Kidney epithelial cell (primary cell): ENCODE data around the gene DYNLT1. TPM values are rescaled to one million over a fixed set of nuclear protein-coding genes. Genes with fewer than 3 reads are reported as not detected.

Source experiments
- DNase-seq: peaks from one replicate; pipeline ENCODE4 v3.0.0-alpha.2; 2010; ENCODE audit warnings: low read depth
- H3K27me3 ChIP-seq: 2 replicates; pipeline ENCODE4 v1.6.0; 2011; ENCODE audit warnings: low read length; ENCODE audit not compliant: control insufficient read depth, insufficient read depth
- H3K36me3 ChIP-seq: 2 replicates; pipeline ENCODE4 v1.5.1; 2011; ENCODE audit warnings: low read length; ENCODE audit not compliant: control insufficient read depth, insufficient read depth
- H3K4me3 ChIP-seq: 2 replicates; pipeline ENCODE4 v1.5.1; 2011; ENCODE audit warnings: low read depth, mild to moderate bottlenecking, control low read depth, low read length
- CTCF ChIP-seq: IDR thresholded peaks from 2 replicates; pipeline ENCODE4 v1.5.1; 2011; ENCODE audit warnings: mild to moderate bottlenecking, moderate library complexity, low read length, control low read depth, inconsistent platforms; ENCODE audit not compliant: insufficient read depth, poor library complexity, severe bottlenecking
- total RNA-seq: library from RNA; depleted of rRNA; stranded (reverse); fragments of >200 nt; gene quantifications from 2 replicates; pipeline ENCODE4 v1.2.3, GENCODE V29; 2015

DYNLT1 gene
- total RNA-seq, 1 donor from 2014 or later: 124 TPM

- peaks cover 3% of the 10 kb centered on the region for H3K36me3 ChIP-seq
- no peak for DNase-seq
Observed at GRCh38 chr6:158611541-158612370, 32.8 kb downstream of the DYNLT1 start.

DNA sequence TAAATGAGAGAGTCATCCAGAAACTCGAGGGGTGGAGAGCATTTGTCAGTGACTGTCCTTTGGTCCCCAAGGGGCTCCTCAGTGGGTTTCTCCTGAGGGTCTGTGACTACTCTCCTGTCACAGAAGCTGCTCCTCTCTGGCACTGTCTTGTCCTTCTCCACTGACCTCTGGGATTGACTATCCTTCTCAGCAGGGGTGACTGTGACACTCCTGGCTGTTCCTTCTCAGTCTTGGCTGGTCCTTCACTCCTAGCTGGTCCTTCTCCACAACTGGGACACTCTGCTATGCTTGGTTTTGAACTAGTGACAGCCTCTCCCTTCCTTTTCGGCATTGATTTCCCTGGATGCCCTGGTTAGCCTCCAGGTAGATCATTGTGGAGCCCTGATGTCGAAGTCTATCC is 33.5 kb downstream of the DYNLT1 start:
- H3K27me3 ChIP-seq: no peaks in the 10 kb centered on the region
- no peak for TF ChIP-seq CTCF
- H3K36me3 ChIP-seq: peaks cover 3% of the 10 kb centered on the region
- no peak overlapping the region for H3K4me3 ChIP-seq
- DNase-seq: no peak

More at GRCh38 chr6:158611541-158612370, 32.8 kb downstream of the DYNLT1 start:
- Histone ChIP-seq H3K4me3 (no peak overlapping the region), H3K27me3 (no peaks in the 10 kb centered on the region)
- TF ChIP-seq CTCF: no peak

DNA sequence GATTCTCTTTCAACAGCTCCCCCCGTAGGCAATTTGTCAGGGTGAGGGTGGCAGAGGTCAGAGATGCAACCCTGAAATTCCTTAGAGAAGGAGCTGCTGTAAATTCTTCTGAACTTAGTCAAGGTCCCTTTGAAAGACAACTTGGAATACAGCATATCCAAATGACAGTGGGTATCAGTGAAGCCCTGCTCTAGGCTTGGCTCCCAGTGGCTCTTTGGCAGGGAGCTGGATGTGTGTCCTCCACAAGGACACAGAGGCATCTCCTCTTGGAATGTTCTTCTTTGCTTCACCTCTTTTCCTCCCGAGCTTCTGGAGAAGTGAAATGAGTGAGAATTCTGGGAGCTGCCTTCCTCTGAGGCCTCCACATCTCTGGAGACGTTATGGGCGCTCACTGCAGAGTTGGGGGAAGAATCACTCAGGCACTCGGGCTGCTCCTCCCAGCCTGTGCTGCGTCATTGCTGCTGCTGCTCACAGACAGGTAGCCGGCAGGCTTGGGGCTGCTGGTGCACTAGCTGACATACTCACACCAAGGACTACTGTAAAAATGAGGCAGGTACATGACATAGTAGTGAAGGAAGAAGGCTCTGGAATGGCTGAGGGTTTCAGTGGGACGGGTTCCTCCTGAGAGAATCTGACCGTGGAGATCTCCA is 34.1 kb downstream of the DYNLT1 start:
- DNase-seq: no peak
- no peaks in the 10 kb centered on the region for H3K27me3 ChIP-seq
- no peak overlapping the region for H3K4me3 ChIP-seq
- peaks cover 3% of the 10 kb centered on the region for H3K36me3 ChIP-seq
- TF ChIP-seq CTCF: no peak

DNA sequence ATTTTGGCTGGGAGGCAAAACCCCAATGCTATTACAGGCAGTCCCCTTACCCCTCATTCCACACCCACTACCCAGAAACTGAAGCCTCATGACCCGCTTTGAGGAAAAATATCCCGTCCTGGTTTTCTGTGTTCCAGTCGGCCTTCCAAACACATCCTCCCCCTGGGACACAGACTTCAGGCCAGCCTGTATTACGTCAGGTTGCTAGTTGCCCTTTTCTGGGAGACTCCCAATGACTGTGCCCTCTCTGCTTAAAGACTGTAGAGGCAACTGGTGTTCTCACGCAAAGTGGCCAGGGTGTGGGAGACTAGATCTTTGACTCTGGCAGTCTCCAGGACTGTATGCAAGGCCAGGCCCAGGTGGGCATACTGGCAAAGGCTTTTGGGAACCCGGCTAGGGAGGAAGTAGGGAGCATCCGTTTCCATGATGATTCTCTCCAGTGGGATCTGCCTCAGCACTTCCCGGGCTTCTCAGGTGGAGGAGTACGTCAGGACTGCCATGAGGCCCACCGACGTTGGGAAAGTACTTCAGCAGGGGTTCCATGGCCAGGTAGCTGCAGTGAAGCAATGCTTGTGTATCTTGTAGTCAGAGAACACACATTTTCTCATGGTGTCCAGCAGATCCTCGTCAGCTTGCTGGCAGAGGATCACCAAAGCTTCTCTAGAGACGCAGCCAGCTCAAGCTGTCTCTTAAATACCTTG is 34.9 kb downstream of the DYNLT1 start:
- no peak for TF ChIP-seq CTCF
- Histone ChIP-seq H3K27me3 (no peaks in the 10 kb centered on the region), H3K36me3 (peaks cover 3% of the 10 kb centered on the region), H3K4me3 (no peak overlapping the region)
- DNase-seq: no peak

DNA sequence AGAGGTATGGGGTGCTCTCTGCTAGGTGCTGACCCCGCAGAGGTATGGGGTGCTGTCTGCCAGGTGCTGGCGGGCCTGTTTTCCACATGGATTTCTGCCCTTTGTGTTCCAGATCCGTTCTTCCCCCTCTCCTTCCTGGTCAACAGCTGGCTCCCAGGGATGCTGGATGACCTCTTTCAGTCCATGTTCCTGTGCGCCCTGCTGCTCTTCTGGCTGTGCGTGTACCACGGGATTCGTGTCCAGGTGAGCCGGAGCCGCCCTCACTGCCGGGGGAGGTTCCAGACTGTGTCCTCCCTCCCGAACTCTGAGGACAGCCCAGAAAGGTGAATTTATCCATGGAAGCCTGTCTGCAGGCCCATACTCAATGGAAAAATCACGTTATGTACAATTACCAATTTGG is 36.3 kb downstream of the DYNLT1 start:
- H3K4me3 ChIP-seq: no peak overlapping the region
- peaks cover 3% of the 10 kb centered on the region for H3K36me3 ChIP-seq
- H3K27me3 ChIP-seq: no peaks in the 10 kb centered on the region
- DNase-seq: no peak
- no peak for TF ChIP-seq CTCF
